ENCODE measurements around the gene TBC1D8. TPM values are rescaled to one million over a fixed set of nuclear protein-coding genes. Genes with fewer than 3 reads are reported as not detected.

Gene TBC1D8
- total and polyA plus RNA-seq, 2 of the 13 experiments (the other 11 are each of a cell fraction or from before 2014, with no cell fraction given) = 45.1 to 95.4 TPM

DNA sequence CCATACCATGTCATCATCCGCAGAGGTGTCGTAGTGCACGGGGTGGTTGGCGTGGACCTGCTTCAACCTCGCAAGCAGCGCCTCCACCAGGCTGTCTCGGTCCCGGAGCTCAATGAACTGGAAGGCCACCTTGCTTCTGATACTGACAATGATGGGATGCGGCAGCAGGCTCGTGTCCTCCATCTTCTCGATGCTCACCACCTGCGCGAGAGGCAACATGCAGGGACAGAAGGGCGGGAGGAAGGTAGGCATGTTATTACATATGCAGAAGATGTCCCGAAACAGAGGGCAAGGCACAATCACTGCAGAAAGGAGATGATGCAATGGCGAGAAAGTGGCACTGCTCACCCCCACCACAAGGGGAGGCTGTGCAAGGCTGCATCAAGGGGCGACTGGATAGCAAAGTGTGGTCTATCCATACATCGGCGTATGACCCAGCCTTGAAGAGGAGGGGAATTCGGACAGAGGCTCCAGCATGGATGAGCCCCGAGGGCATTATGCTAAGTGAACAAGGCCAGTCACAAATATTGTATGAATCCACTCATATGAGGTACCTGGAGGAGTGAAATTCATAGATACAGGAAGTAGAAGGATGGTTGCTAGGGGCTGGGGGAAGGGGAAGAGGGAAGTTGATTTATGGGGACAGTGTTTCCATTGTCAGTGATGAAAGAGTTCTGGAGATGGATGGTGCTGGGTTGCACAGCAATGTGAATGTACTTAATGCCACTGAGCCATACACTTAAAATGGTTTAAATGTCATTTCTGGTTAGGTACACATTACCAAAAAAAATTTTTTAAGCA lies 112.5 kb downstream of the TBC1D8 start (continued):
- TF ChIP-seq ZBTB7A (CRISPR knock-in tag; IDR thresholded peaks at IDR 0.05) (0 out of 2 replicates have a peak, but pooled peaks have one; percentile 49), IRF2 (CRISPR knock-in tag; IDR thresholded peaks at IDR 0.05) (peak; percentile 73; the same call in 1 of the 2 replicates), STAG1 (CRISPR knock-in tag; IDR thresholded peaks at IDR 0.05) (peak; percentile 90), ZNF619 (CRISPR knock-in tag; IDR thresholded peaks at IDR 0.05) (peak; percentile 38; the same call in 1 of the 2 replicates), ZNF224 (CRISPR knock-in tag; IDR thresholded peaks at IDR 0.05) (no peak), RARA (CRISPR knock-in tag; IDR thresholded peaks at IDR 0.05) (0 out of 2 replicates have a peak, but pooled peaks have one; percentile 27), RXRB (CRISPR knock-in tag; IDR thresholded peaks at IDR 0.05; ENCODE audit: borderline replicate concordance) (peak; percentile 66), ELF1 (CRISPR knock-in tag; IDR thresholded peaks at IDR 0.05) (peak; percentile 38; the same call in 1 of the 2 replicates), KLF12 (CRISPR knock-in tag; IDR thresholded peaks at IDR 0.05; ENCODE audit: borderline replicate concordance) (no peak), CEBPB (IDR thresholded peaks at IDR 0.05; ENCODE audit: borderline replicate concordance, low read depth, low read length) (peak; percentile 97), ATF4 (CRISPR knock-in tag; IDR thresholded peaks at IDR 0.05) (peak; percentile 94 to 99), NR2C2 (CRISPR knock-in tag; IDR thresholded peaks at IDR 0.05; ENCODE audit: borderline replicate concordance) (peak; percentile 37; the same call in 1 of the 2 replicates), THAP11 (CRISPR knock-in tag; IDR thresholded peaks at IDR 0.05) (peak; percentile 67; the same call in 1 of the 2 replicates), HMGXB4 (CRISPR knock-in tag; IDR thresholded peaks at IDR 0.05; ENCODE audit: borderline replicate concordance in 1 of 2, low read depth in 1 of 2) (peak in 1 of 2 experiments; percentile 82; a peak in 1 of 4 replicates), ZKSCAN8 (CRISPR knock-in tag; IDR thresholded peaks at IDR 0.05; ENCODE audit: borderline replicate concordance) (0 out of 2 replicates have a peak, but pooled peaks have one; percentile 38), EP300 (IDR thresholded peaks at IDR 0.05; ENCODE audit: low read depth in 2 of 2, low read length in 2 of 2) (no peak), EP300 (CRISPR knock-in tag; IDR thresholded peaks at IDR 0.05; ENCODE audit: borderline replicate concordance) (peak; percentile 78; the same call in 1 of the 2 replicates), ZC3H4 (CRISPR knock-in tag; IDR thresholded peaks at IDR 0.05; ENCODE audit: borderline replicate concordance) (peak; percentile 60; the same call in 1 of the 2 replicates), RAD21 (CRISPR knock-in tag; IDR thresholded peaks at IDR 0.05) (peak; percentile 87)
- TF ChIP-seq, protein P1, sequence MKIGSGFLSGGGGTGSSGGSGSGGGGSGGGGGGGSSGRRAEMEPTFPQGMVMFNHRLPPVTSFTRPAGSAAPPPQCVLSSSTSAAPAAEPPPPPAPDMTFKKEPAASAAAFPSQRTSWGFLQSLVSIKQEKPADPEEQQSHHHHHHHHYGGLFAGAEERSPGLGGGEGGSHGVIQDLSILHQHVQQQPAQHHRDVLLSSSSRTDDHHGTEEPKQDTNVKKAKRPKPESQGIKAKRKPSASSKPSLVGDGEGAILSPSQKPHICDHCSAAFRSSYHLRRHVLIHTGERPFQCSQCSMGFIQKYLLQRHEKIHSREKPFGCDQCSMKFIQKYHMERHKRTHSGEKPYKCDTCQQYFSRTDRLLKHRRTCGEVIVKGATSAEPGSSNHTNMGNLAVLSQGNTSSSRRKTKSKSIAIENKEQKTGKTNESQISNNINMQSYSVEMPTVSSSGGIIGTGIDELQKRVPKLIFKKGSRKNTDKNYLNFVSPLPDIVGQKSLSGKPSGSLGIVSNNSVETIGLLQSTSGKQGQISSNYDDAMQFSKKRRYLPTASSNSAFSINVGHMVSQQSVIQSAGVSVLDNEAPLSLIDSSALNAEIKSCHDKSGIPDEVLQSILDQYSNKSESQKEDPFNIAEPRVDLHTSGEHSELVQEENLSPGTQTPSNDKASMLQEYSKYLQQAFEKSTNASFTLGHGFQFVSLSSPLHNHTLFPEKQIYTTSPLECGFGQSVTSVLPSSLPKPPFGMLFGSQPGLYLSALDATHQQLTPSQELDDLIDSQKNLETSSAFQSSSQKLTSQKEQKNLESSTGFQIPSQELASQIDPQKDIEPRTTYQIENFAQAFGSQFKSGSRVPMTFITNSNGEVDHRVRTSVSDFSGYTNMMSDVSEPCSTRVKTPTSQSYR (CRISPR knock-in tag; IDR thresholded peaks at IDR 0.05; ENCODE audit: borderline replicate concordance) = peak; percentile 54; the same call in 1 of the 2 replicates
- TF ChIP-seq, protein P2, sequence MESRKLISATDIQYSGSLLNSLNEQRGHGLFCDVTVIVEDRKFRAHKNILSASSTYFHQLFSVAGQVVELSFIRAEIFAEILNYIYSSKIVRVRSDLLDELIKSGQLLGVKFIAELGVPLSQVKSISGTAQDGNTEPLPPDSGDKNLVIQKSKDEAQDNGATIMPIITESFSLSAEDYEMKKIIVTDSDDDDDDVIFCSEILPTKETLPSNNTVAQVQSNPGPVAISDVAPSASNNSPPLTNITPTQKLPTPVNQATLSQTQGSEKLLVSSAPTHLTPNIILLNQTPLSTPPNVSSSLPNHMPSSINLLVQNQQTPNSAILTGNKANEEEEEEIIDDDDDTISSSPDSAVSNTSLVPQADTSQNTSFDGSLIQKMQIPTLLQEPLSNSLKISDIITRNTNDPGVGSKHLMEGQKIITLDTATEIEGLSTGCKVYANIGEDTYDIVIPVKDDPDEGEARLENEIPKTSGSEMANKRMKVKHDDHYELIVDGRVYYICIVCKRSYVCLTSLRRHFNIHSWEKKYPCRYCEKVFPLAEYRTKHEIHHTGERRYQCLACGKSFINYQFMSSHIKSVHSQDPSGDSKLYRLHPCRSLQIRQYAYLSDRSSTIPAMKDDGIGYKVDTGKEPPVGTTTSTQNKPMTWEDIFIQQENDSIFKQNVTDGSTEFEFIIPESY (CRISPR knock-in tag; IDR thresholded peaks at IDR 0.05) = peak; percentile 78

Data from HepG2 (cell line).